ENCODE data around the gene IFITM10.

Gene IFITM10

GRCh38 chr11:1785749-1786413 is 35.5 kb upstream of the IFITM10 start:
- peak; percentile 34 for DNase-seq (ENCODE audit: low read depth)
- 0 out of 2 replicates have a peak, but pooled peaks have one; percentile 9 for TF ChIP-seq CTCF (conservative IDR thresholded peaks at IDR 0.05; ENCODE audit: low read length)
- H3K4me3 ChIP-seq (ENCODE audit: low read length), result no peak overlapping the region

- TF ChIP-seq CTCF (conservative IDR thresholded peaks at IDR 0.05; ENCODE audit: low read length), result no peak
These were observed 34.6 kb upstream of the IFITM10 start for GRCh38 chr11:1784761-1785650.

GRCh38 chr11:1783725-1784529 is 33.5 kb upstream of the IFITM10 start:
- H3K4me3 ChIP-seq (ENCODE audit: low read length), result no peak overlapping the region
- no peak for TF ChIP-seq CTCF (conservative IDR thresholded peaks at IDR 0.05; ENCODE audit: low read length)
- no peak for DNase-seq (ENCODE audit: low read depth)

More at GRCh38 chr11:1784761-1785650, 34.6 kb upstream of the IFITM10 start:
- DNase-seq (ENCODE audit: low read depth), result no peak
- H3K4me3 ChIP-seq (ENCODE audit: low read length), result no peak overlapping the region

- peak; percentile 45 for DNase-seq (ENCODE audit: low read depth)
These were observed 32.7 kb upstream of the IFITM10 start for GRCh38 chr11:1782831-1783724.

GRCh38 chr11:1782031-1782590 is 31.7 kb upstream of the IFITM10 start:
- DNase-seq (ENCODE audit: low read depth), result no peak
- H3K4me3 ChIP-seq (ENCODE audit: low read length), result no peak overlapping the region
- TF ChIP-seq CTCF (conservative IDR thresholded peaks at IDR 0.05; ENCODE audit: low read length), result no peak

More at GRCh38 chr11:1782831-1783724, 32.7 kb upstream of the IFITM10 start:
- TF ChIP-seq CTCF (conservative IDR thresholded peaks at IDR 0.05; ENCODE audit: low read length), result no peak
- H3K4me3 ChIP-seq (ENCODE audit: low read length), result no peak overlapping the region

- no peak for DNase-seq (ENCODE audit: low read depth)
- H3K4me3 ChIP-seq (ENCODE audit: low read length), result no peak overlapping the region
- TF ChIP-seq CTCF (conservative IDR thresholded peaks at IDR 0.05; ENCODE audit: low read length), result no peak
These were observed 31.2 kb upstream of the IFITM10 start for GRCh38 chr11:1781593-1781975.
